IMR-90 (cell line): Measurements from ENCODE around the gene CCDC88C. TPM values are rescaled to one million over a fixed set of nuclear protein-coding genes. Genes with fewer than 3 reads are reported as not detected.
"Not testable (repeated sequence)": the region's sequence is repeated elsewhere in the genome, so short reads cannot be mapped to it uniquely, and the experiment has no call there.

Experiments
- ATAC-seq: fragments of 200-7000 bp; cut with Tn5 transposase; 2 replicates; pipeline ENCODE4 v1.9.1; 2020; ENCODE audit warnings: low read depth, mild to moderate bottlenecking, moderate library complexity
- BruUV-seq: library from RNA; stranded (reverse); fragments of 400-500 nt; replicated peaks from 2 replicates; lab custom pipeline; 2021; lab: Mats Ljungman, UMichigan
- CTCF ChIA-PET: fragments of 300-600 bp; formaldehyde crosslinking; extraction: SDS; loops from one replicate; lab custom pipeline; 2021; ENCODE audit warnings: antibody characterized with exemption; lab: Yijun Ruan, JAX
- POLR2A ChIA-PET: fragments of 300-600 bp; sonication (Branson Sonifier 250); formaldehyde crosslinking; loops from one replicate; lab custom pipeline; 2022; ENCODE audit warnings: antibody characterized with exemption; ENCODE audit not compliant: unreplicated experiment; lab: Charles Lee
- DNase-seq: peaks from one replicate; pipeline ENCODE4 v3.0.0; 2013
- H2AFZ ChIP-seq: replicated peaks from 2 replicates; pipeline ENCODE3; 2013; ENCODE audit warnings: low read length, mild to moderate bottlenecking; ENCODE audit not compliant: poor library complexity
- H2AK5ac ChIP-seq: 2 replicates; pipeline ENCODE4 v1.6.1; 2013; ENCODE audit warnings: low read depth, low read length, inconsistent platforms
- H2AK9ac ChIP-seq: replicated peaks from 2 replicates; pipeline ENCODE3; 2013; ENCODE audit warnings: mild to moderate bottlenecking, low read depth, low read length, moderate library complexity; ENCODE audit not compliant: poor library complexity
- H2BK120ac ChIP-seq: 2 replicates; pipeline ENCODE4 v1.6.1; 2013; ENCODE audit warnings: low read depth, low read length, inconsistent platforms
- H2BK15ac ChIP-seq: 3 replicates; pipeline ENCODE4 v1.6.1; 2013; ENCODE audit warnings: low read depth, low read length, inconsistent platforms
- H2BK20ac ChIP-seq: 2 replicates; pipeline ENCODE4 v1.6.1; 2013; ENCODE audit warnings: low read depth, mild to moderate bottlenecking, inconsistent platforms, low read length, moderate library complexity
- H2BK5ac ChIP-seq: 2 replicates; pipeline ENCODE4 v1.6.1; 2013; ENCODE audit warnings: mild to moderate bottlenecking, low read depth, low read length, inconsistent platforms; ENCODE audit not compliant: poor library complexity, severe bottlenecking
- H3K14ac ChIP-seq: replicated peaks from 2 replicates; pipeline ENCODE4 v1.6.1; 2013; ENCODE audit warnings: low read depth, low read length, inconsistent platforms
- H3K18ac ChIP-seq: 2 replicates; pipeline ENCODE4 v1.6.1; 2013; ENCODE audit warnings: low read depth, low read length, control low read depth
- H3K23ac ChIP-seq: 2 replicates; pipeline ENCODE4 v1.6.1; 2013; ENCODE audit warnings: low read depth, low read length, inconsistent platforms
- H3K27ac ChIP-seq: 2 replicates; pipeline ENCODE4 v1.5.1; 2013; ENCODE audit warnings: mild to moderate bottlenecking, control low read depth, low read length; ENCODE audit not compliant: insufficient read depth
- H3K27me3 ChIP-seq: 2 replicates; pipeline ENCODE4 v1.6.1; 2013; ENCODE audit warnings: low read length; ENCODE audit not compliant: control insufficient read depth, insufficient read depth
- H3K36me3 ChIP-seq: 2 replicates; pipeline ENCODE4 v1.6.1; 2013; ENCODE audit warnings: low read length, mixed read lengths; ENCODE audit not compliant: control insufficient read depth, insufficient read depth
- H3K4ac ChIP-seq: 2 replicates; pipeline ENCODE4 v1.6.1; 2013; ENCODE audit warnings: low read depth, low read length, inconsistent platforms
- H3K4me1 ChIP-seq: 2 replicates; pipeline ENCODE4 v1.6.1; 2013; ENCODE audit warnings: low read length, mixed read lengths; ENCODE audit not compliant: control insufficient read depth, insufficient read depth
- H3K4me2 ChIP-seq: 2 replicates; pipeline ENCODE4 v1.6.1; 2013; ENCODE audit warnings: low read depth, mild to moderate bottlenecking, control low read depth, low read length, moderate library complexity
- H3K4me3 ChIP-seq: 2 replicates; pipeline ENCODE4 v1.5.1; 2013; ENCODE audit warnings: low read depth, mild to moderate bottlenecking, control low read depth, low read length, moderate library complexity; ENCODE audit not compliant: insufficient read depth
- H3K56ac ChIP-seq: 2 replicates; pipeline ENCODE4 v1.6.1; 2013; ENCODE audit warnings: low read length, inconsistent platforms; ENCODE audit not compliant: insufficient read depth; ENCODE audit errors: extremely low read depth
- H3K79me1 ChIP-seq, 2 experiments: 2 replicates each; pipeline ENCODE4 v1.6.1; 2013; ENCODE audit warnings: low read length in 2 of 2, inconsistent platforms in 1 of 2, low read depth in 1 of 2
- H3K9ac ChIP-seq: 2 replicates; pipeline ENCODE4 v1.6.1; 2013; ENCODE audit warnings: low read depth, low read length, control low read depth
- H3K9me1 ChIP-seq: 2 replicates; pipeline ENCODE4 v1.6.1; 2013; ENCODE audit warnings: low read length, inconsistent platforms; ENCODE audit not compliant: insufficient read depth
- H3K9me3 ChIP-seq: 2 replicates; pipeline ENCODE4 v1.6.1; 2013; ENCODE audit warnings: low read length; ENCODE audit not compliant: control insufficient read depth, insufficient read depth
- H4K20me1 ChIP-seq: 2 replicates; pipeline ENCODE4 v1.6.1; 2013; ENCODE audit warnings: low read length, inconsistent platforms; ENCODE audit not compliant: insufficient read depth
- H4K5ac ChIP-seq: 2 replicates; pipeline ENCODE4 v1.6.1; 2013; ENCODE audit warnings: mild to moderate bottlenecking, low read depth, low read length, control low read depth
- H4K8ac ChIP-seq, 2 experiments: 2 replicates each; pipeline ENCODE4 v1.6.1; 2013; ENCODE audit warnings: low read depth in 2 of 2, low read length in 2 of 2, control low read depth in 1 of 2, inconsistent platforms in 1 of 2
- H4K91ac ChIP-seq: 2 replicates; pipeline ENCODE4 v1.6.1; 2013; ENCODE audit warnings: low read depth, low read length, inconsistent platforms; ENCODE audit not compliant: insufficient read depth
- WGBS, 2 experiments: methylation state at CpG; one replicate each; pipeline versions ENCODE4 v1.1.5 to v1.1.7; 2013; ENCODE audit warnings: missing lambda C conversion rate in 2 of 2; ENCODE audit not compliant: insufficient read length in 1 of 2; ENCODE audit errors: extremely low coverage in 2 of 2; 5-methylcytosine and 5-hydroxymethylcytosine counted together
- dilution Hi-C: fragments of 300-500 bp; cut with HindIII; formaldehyde crosslinking; loops from one replicate; pipeline ENCODE4 v1.14.3; 2018; ENCODE audit warnings: low sequenced_read_pairs; ENCODE audit not compliant: unreplicated experiment
- in situ Hi-C: fragments of 300-500 bp; cut with MboI; formaldehyde crosslinking; loops from 3 replicates; pipeline ENCODE4 v1.14.3; 2019; ENCODE audit warnings: low sequenced_read_pairs, inconsistent platforms, mixed read lengths
- intact Hi-C: fragments of 100-400 bp; cut with micrococcal nuclease; formaldehyde crosslinking; loops from 2 replicates; pipeline ENCODE4 v1.10.0; 2022
- polyA plus RNA-seq, 3 experiments: library from polyadenylated mRNA; depleted of rRNA; stranded (reverse); fragments of >200 nt; gene quantifications; 2 replicates each; pipeline ENCODE4 v1.2.3, GENCODE V29; 2012; ENCODE audit warnings: low replicate concordance in 1 of 3
- total RNA-seq: library from RNA; depleted of rRNA; stranded (reverse); fragments of >200 nt; gene quantifications from 2 replicates; pipeline ENCODE4 v1.2.3, GENCODE V29; 2012

CCDC88C gene
- total and polyA plus RNA-seq, 2 of the 4 experiments (the other 2 are of a cell fraction), result 0.17 to 0.18 TPM

GRCh38 chr14:91226360-91226759, 191.3 kb downstream of the CCDC88C start:
- dilution Hi-C loops, H3K27me3 ChIP-seq, H3K9me3 ChIP-seq, H2BK5ac ChIP-seq, H3K14ac ChIP-seq, H2BK20ac ChIP-seq, H2BK120ac ChIP-seq, BruUV-seq, H4K91ac ChIP-seq, H3K4me2 ChIP-seq, ATAC-seq, H3K9ac ChIP-seq, H3K56ac ChIP-seq, H3K4me3 ChIP-seq, H3K27ac ChIP-seq, H2BK15ac ChIP-seq, H3K23ac ChIP-seq, intact Hi-C loops, H3K79me1 ChIP-seq, H3K4ac ChIP-seq, POLR2A ChIA-PET, H2AK9ac ChIP-seq, CTCF ChIA-PET, H4K8ac ChIP-seq, H2AFZ ChIP-seq, H3K36me3 ChIP-seq, H2AK5ac ChIP-seq, DNase-seq, H4K5ac ChIP-seq, H4K20me1 ChIP-seq, H3K18ac ChIP-seq, H3K4me1 ChIP-seq, in situ Hi-C loops: not testable (repeated sequence)
- no CpG with 5 or more reads among the region's 4 CpGs for WGBS, 2 experiments
- H3K9me1 ChIP-seq, result peaks cover 27% of the 10 kb centered on the region
